BJ (cell line): ENCODE results near the gene CDA. TPM values are rescaled to one million over a fixed set of nuclear protein-coding genes. Genes with fewer than 3 reads are reported as not detected.

Source experiments
- CTCF ChIA-PET: fragments of 350-600 bp; formaldehyde crosslinking; extraction: SDS; loops from one replicate; lab custom pipeline; 2021; ENCODE audit warnings: antibody characterized with exemption, inconsistent platforms; lab: Yijun Ruan, JAX
- POLR2A ChIA-PET: fragments of 300-600 bp; sonication (Branson Sonifier 250); formaldehyde crosslinking; extraction: SDS; loops from one replicate; lab custom pipeline; 2021; ENCODE audit warnings: antibody characterized with exemption; lab: Charles Lee
- DNase-seq: peaks from one replicate; pipeline ENCODE4 v3.0.0-alpha.2; 2011; ENCODE audit warnings: low read depth
- H3K27me3 ChIP-seq: 2 replicates; pipeline ENCODE4 v1.6.0; 2011; ENCODE audit warnings: low read length; ENCODE audit not compliant: control insufficient read depth, insufficient read depth
- H3K36me3 ChIP-seq: 2 replicates; pipeline ENCODE4 v1.5.1; 2011; ENCODE audit warnings: low read length; ENCODE audit not compliant: control insufficient read depth, insufficient read depth
- H3K4me3 ChIP-seq: 2 replicates; pipeline ENCODE4 v1.5.1; 2011; ENCODE audit warnings: low read depth, mild to moderate bottlenecking, control low read depth, low read length
- CTCF ChIP-seq: IDR thresholded peaks from 2 replicates; pipeline ENCODE4 v1.5.1; 2011; ENCODE audit warnings: low read depth, mild to moderate bottlenecking, control low read depth, inconsistent platforms, low read length, moderate library complexity; ENCODE audit not compliant: insufficient read depth
- polyA plus RNA-seq: library from polyadenylated mRNA; depleted of rRNA; stranded (reverse); fragments of >200 nt; gene quantifications from 2 replicates; pipeline ENCODE4 v1.2.3, GENCODE V29; 2011; rRNA removed

Gene CDA
- polyA plus RNA-seq, 1 experiment: 7.5 TPM

- POLR2A ChIA-PET: no interaction called here
- Histone ChIP-seq H3K36me3 (no peaks in the 10 kb centered on the region; the same call in 1 of the 2 replicates), H3K27me3 (no peaks in the 10 kb centered on the region), H3K4me3 (no peak overlapping the region)
- no peak for DNase-seq
- no peak for TF ChIP-seq CTCF
- CTCF ChIA-PET: interaction anchor here (0.6 kb wide), 1 partner anchor 145 kb away, joined by 5 read pairs; no protein-coding TSS in a partner anchor
Measured at GRCh38 chr1:20666804-20667203, 77.9 kb downstream of the CDA start.

Other genes with a start within 250 kb of the CDA start
- 23.5 and 40.2 TPM in 2 replicates for gene CAMK2N1, start 102.9 kb upstream of the CDA start, polyA plus RNA-seq
- 30.3 and 46.1 TPM in 2 replicates for gene MUL1, start 80.9 kb upstream of the CDA start, polyA plus RNA-seq
- 0.02 TPM in 1 of 2 replicates, not detected in the other for gene FAM43B, start 36.5 kb upstream of the CDA start, polyA plus RNA-seq
- gene PINK1, start 44.4 kb downstream of the CDA start, polyA plus RNA-seq: 65.8 and 89.2 TPM in 2 replicates
- 581 and 587 TPM in 2 replicates for gene DDOST, start 72.3 kb downstream of the CDA start, polyA plus RNA-seq
- 1.6 and 3.7 TPM in 2 replicates for gene KIF17, start 128.9 kb downstream of the CDA start, polyA plus RNA-seq
- 1.6 and 3.5 TPM in 2 replicates for gene SH2D5, start 143.6 kb downstream of the CDA start, polyA plus RNA-seq
- 118 and 144 TPM in 2 replicates for gene HP1BP3, start 198.2 kb downstream of the CDA start, polyA plus RNA-seq